Natural killer cell (primary cell): ENCODE results near the gene CCDC91. TPM values are rescaled to one million over a fixed set of nuclear protein-coding genes. Genes with fewer than 3 reads are reported as not detected.

Experiments
- ATAC-seq, 3 donors: fragments of 150-1000 bp in 2 of 3; fragments of 200-7000 bp in 1 of 3; cut with Tn5 transposase; 1 replicate in 1 of 3; 2 replicates in 2 of 3; pipeline ENCODE4 v1.10.0; 2021; ENCODE audit warnings: mild to moderate bottlenecking in 2 of 3, moderate library complexity in 2 of 3
- DNase-seq, 2 donors: peaks; one replicate each; pipeline versions ENCODE4 v3.0.0 to v3.0.0-alpha.2; 2013 to 2021; ENCODE audit warnings: mixed read lengths in 1 of 2
- H3K27ac ChIP-seq: one replicate; pipeline ENCODE4 v1.5.1; 2013; ENCODE audit warnings: mild to moderate bottlenecking, low read length
- H3K27me3 ChIP-seq: one replicate; pipeline ENCODE4 v1.6.1; 2013; ENCODE audit warnings: low read length; ENCODE audit not compliant: control insufficient read depth, insufficient read depth
- H3K36me3 ChIP-seq: one replicate; pipeline ENCODE4 v1.6.1; 2013; ENCODE audit warnings: low read length; ENCODE audit not compliant: control insufficient read depth, insufficient read depth
- H3K4me1 ChIP-seq: one replicate; pipeline ENCODE4 v1.6.1; 2013; ENCODE audit warnings: low read length; ENCODE audit not compliant: control insufficient read depth, insufficient read depth
- H3K4me3 ChIP-seq: one replicate; pipeline ENCODE4 v1.5.1; 2013; ENCODE audit warnings: low read length
- H3K9me3 ChIP-seq: one replicate; pipeline ENCODE4 v1.6.1; 2013; ENCODE audit warnings: low read length; ENCODE audit not compliant: control insufficient read depth, insufficient read depth
- H3K27ac Mint-ChIP-seq, 2 donors: one replicate each; pipeline ENCODE4 v1.8.0; 2022; ENCODE audit warnings: mild to moderate bottlenecking in 2 of 2, mixed read lengths in 2 of 2, moderate library complexity in 1 of 2
- H3K27me3 Mint-ChIP-seq, 2 donors: one replicate each; pipeline ENCODE4 v1.8.0; 2022; ENCODE audit warnings: low read depth in 2 of 2, mixed read lengths in 2 of 2
- H3K36me3 Mint-ChIP-seq: one replicate; pipeline ENCODE4 v1.8.0; 2022; ENCODE audit warnings: mixed read lengths
- H3K4me1 Mint-ChIP-seq, 2 donors: one replicate each; pipeline ENCODE4 v1.8.0; 2022; ENCODE audit warnings: mixed read lengths in 2 of 2
- H3K4me3 Mint-ChIP-seq: one replicate; pipeline ENCODE4 v1.8.0; 2022; ENCODE audit warnings: mild to moderate bottlenecking, moderate library complexity, mixed read lengths
- H3K9me3 Mint-ChIP-seq, 2 donors: one replicate each; pipeline ENCODE4 v1.8.0; 2022; ENCODE audit warnings: mixed read lengths in 2 of 2
- WGBS: methylation state at CpG from one replicate; pipeline ENCODE4 v1.1.7; 2013; ENCODE audit warnings: missing lambda C conversion rate; ENCODE audit not compliant: insufficient coverage; 5-methylcytosine and 5-hydroxymethylcytosine counted together
- intact Hi-C: fragments of 100-400 bp; cut with micrococcal nuclease; formaldehyde crosslinking; loops from one replicate; pipeline ENCODE4 v1.14.2; 2022
- total RNA-seq, 4 donors: library from RNA; stranded (reverse); fragments of 120-200 nt in 1 of 4; gene quantifications; one replicate each; pipeline versions ENCODE4 v1.2.3 to v1.2.4, GENCODE V29; 2013 to 2022
- TF ChIP-seq, protein P1 (sequence below): fragments of 200-600 bp; IDR thresholded peaks from one replicate; pipeline ENCODE4 v1.8.0; 2022; ENCODE audit warnings: antibody characterized with exemption

Gene CCDC91
- total RNA-seq, 3 donors from 2014 or later (not counting 1 experiment from before 2014, with no cell fraction given) = 48.8 to 65.8 (median 60.2) TPM

DNA sequence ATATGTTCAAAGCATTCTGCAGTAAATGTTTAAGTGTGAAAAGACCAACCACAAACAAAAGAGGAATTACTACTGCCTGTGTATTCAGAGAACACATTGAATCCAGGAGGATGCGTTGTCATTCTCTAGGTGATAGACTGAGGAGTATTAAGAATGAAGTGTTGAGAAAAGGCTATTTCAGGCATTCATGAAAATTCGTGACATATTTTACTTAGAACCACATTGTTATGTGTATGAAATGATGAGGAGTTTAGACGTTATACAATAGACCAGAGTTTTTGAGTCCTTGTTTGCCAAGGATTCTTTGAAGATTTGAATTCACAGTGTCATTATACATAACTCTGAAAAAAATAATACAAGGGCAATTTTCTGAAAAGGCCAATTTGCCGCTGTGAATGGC is 251.8 kb downstream of the CCDC91 start:
- no peak overlapping the region for H3K4me3 ChIP-seq
- Mint-ChIP-seq H3K4me3 (no peak overlapping the region), H3K36me3 (no peaks in the 10 kb centered on the region), H3K27me3 (no peaks in the 10 kb centered on the region), H3K4me1 (no peaks in the 10 kb centered on the region), H3K27ac (no peak overlapping the region), H3K9me3 (no peaks in the 10 kb centered on the region)
- H3K27me3 ChIP-seq = no peaks in the 10 kb centered on the region
- intact Hi-C loops = no loop called here
- DNase-seq = no peak
- WGBS = 97% methylated on average over 3 of the region's 4 CpGs
- no peaks in the 10 kb centered on the region for H3K36me3 ChIP-seq
- TF ChIP-seq, protein P1, sequence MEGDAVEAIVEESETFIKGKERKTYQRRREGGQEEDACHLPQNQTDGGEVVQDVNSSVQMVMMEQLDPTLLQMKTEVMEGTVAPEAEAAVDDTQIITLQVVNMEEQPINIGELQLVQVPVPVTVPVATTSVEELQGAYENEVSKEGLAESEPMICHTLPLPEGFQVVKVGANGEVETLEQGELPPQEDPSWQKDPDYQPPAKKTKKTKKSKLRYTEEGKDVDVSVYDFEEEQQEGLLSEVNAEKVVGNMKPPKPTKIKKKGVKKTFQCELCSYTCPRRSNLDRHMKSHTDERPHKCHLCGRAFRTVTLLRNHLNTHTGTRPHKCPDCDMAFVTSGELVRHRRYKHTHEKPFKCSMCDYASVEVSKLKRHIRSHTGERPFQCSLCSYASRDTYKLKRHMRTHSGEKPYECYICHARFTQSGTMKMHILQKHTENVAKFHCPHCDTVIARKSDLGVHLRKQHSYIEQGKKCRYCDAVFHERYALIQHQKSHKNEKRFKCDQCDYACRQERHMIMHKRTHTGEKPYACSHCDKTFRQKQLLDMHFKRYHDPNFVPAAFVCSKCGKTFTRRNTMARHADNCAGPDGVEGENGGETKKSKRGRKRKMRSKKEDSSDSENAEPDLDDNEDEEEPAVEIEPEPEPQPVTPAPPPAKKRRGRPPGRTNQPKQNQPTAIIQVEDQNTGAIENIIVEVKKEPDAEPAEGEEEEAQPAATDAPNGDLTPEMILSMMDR = no peak
- no peak overlapping the region for H3K27ac ChIP-seq
- H3K9me3 ChIP-seq = no peaks in the 10 kb centered on the region
- ATAC-seq = no peak
- no peaks in the 10 kb centered on the region for H3K4me1 ChIP-seq

DNA sequence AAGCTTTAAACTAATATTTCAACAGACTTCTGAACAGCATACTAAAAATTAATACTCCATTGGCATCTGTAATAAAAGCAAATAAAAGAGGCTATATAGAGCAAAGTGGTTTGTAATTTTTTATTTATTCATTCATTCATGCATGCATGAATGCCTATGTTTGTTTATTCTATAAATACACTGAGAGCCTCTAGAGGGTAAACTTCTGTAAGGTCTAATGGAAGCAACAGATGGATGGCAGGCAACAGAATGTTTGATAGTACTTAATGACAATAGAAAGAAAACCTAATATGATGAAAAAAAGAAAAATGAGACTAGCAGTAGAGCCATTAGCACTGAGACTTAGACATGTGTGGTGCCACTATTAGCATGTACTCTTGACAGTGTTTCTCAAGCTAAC is 253.1 kb downstream of the CCDC91 start:
- TF ChIP-seq, protein P1 = no peak
- H3K27ac ChIP-seq = no peak overlapping the region
- Mint-ChIP-seq H3K27ac (no peak overlapping the region), H3K27me3 (no peaks in the 10 kb centered on the region), H3K4me3 (no peak overlapping the region), H3K9me3 (no peaks in the 10 kb centered on the region), H3K36me3 (no peaks in the 10 kb centered on the region), H3K4me1 (no peaks in the 10 kb centered on the region)
- ATAC-seq = no peak
- no peak for DNase-seq
- no peaks in the 10 kb centered on the region for H3K4me1 ChIP-seq
- intact Hi-C loops = no loop called here
- H3K27me3 ChIP-seq = no peaks in the 10 kb centered on the region
- H3K36me3 ChIP-seq = no peaks in the 10 kb centered on the region
- no peaks in the 10 kb centered on the region for H3K9me3 ChIP-seq
- H3K4me3 ChIP-seq = no peak overlapping the region

GRCh38 chr12:28446031-28446430 is 255.8 kb downstream of the CCDC91 start:
- Histone ChIP-seq H3K4me3 (no peak overlapping the region), H3K27me3 (no peaks in the 10 kb centered on the region), H3K36me3 (peaks cover 3% of the 10 kb centered on the region), H3K9me3 (no peaks in the 10 kb centered on the region), H3K27ac (no peak overlapping the region), H3K4me1 (no peaks in the 10 kb centered on the region)
- no peaks in the 10 kb centered on the region for H3K4me1 Mint-ChIP-seq
- no peaks in the 10 kb centered on the region for H3K36me3 Mint-ChIP-seq
- DNase-seq (no peak), ATAC-seq (no peak)
- TF ChIP-seq, protein P1 = no peak
- no peaks in the 10 kb centered on the region for H3K27me3 Mint-ChIP-seq
- no peak overlapping the region for H3K27ac Mint-ChIP-seq
- no peaks in the 10 kb centered on the region for H3K9me3 Mint-ChIP-seq
- H3K4me3 Mint-ChIP-seq = no peak overlapping the region
- intact Hi-C loops = no loop called here

DNA sequence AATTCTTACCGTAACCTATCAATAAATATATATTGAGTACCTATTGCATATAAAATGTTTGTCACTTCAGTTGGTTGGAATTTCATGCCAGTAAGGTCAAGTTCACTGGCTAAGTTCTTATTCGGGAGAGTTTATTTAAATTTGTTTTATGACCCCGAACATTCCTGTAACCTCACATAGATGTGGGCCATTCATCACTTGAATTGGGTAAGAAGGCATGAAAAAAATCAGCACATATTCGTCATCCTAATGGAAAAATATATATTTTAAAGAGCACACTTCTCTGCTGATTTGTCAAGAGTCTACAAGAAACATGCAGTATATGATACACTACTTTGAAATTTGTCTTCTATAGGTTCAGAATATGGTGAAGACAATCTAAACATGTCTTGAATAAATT is 263.4 kb downstream of the CCDC91 start:
- TF ChIP-seq, protein P1 = no peak
- Mint-ChIP-seq H3K36me3 (peaks cover 10% of the 10 kb centered on the region), H3K4me3 (no peak overlapping the region), H3K27ac (no peak overlapping the region), H3K4me1 (no peaks in the 10 kb centered on the region), H3K9me3 (no peaks in the 10 kb centered on the region), H3K27me3 (no peaks in the 10 kb centered on the region)
- no peak overlapping the region for H3K4me3 ChIP-seq
- H3K4me1 ChIP-seq = no peaks in the 10 kb centered on the region
- intact Hi-C loops = no loop called here
- H3K27ac ChIP-seq = no peak overlapping the region
- DNase-seq = no peak
- no peak for ATAC-seq
- H3K27me3 ChIP-seq = no peaks in the 10 kb centered on the region
- H3K36me3 ChIP-seq = peaks cover 23% of the 10 kb centered on the region
- H3K9me3 ChIP-seq = no peaks in the 10 kb centered on the region
- WGBS = 92% methylated on average over 2 of the region's 4 CpGs
